Hepatocyte (in vitro differentiated cells): Measurements from ENCODE around the gene BUB1B.

Experiments used
- EZH2 ChIP-seq: fragments of 200-600 bp; sonication (generic); IDR thresholded peaks from 2 replicates; pipeline ENCODE4 v1.6.1; 2016; ENCODE audit warnings: antibody characterized with exemption, mild to moderate bottlenecking, borderline replicate concordance
- EZH2phosphoT487 ChIP-seq: fragments of 200-600 bp; sonication (generic); IDR thresholded peaks from one replicate; pipeline ENCODE4 v1.6.1; 2018; ENCODE audit warnings: antibody characterized with exemption, mild to moderate bottlenecking, low read depth, moderate library complexity; ENCODE audit not compliant: unreplicated experiment, severe bottlenecking
- TF ChIP-seq, protein P1 (sequence below): fragments of 200-600 bp; sonication (generic); IDR thresholded peaks from 2 replicates; pipeline ENCODE4 v1.5.1; 2016; ENCODE audit warnings: antibody characterized with exemption, mild to moderate bottlenecking; ENCODE audit not compliant: poor library complexity

- TF ChIP-seq EZH2phosphoT487 (no peak), EZH2 (no peak)
- TF ChIP-seq, protein P1, sequence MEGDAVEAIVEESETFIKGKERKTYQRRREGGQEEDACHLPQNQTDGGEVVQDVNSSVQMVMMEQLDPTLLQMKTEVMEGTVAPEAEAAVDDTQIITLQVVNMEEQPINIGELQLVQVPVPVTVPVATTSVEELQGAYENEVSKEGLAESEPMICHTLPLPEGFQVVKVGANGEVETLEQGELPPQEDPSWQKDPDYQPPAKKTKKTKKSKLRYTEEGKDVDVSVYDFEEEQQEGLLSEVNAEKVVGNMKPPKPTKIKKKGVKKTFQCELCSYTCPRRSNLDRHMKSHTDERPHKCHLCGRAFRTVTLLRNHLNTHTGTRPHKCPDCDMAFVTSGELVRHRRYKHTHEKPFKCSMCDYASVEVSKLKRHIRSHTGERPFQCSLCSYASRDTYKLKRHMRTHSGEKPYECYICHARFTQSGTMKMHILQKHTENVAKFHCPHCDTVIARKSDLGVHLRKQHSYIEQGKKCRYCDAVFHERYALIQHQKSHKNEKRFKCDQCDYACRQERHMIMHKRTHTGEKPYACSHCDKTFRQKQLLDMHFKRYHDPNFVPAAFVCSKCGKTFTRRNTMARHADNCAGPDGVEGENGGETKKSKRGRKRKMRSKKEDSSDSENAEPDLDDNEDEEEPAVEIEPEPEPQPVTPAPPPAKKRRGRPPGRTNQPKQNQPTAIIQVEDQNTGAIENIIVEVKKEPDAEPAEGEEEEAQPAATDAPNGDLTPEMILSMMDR, result no peak
Measured at GRCh38 chr15:40256638-40257235, 95.9 kb downstream of the BUB1B start.
